GM18909 (cell line): ENCODE measurements around the gene LAYN.

ENCODE experiments used
- ATAC-seq: cut with Tn5 transposase; IDR thresholded peaks from one replicate; pipeline ENCODE4 v1.9.1; 2021; ENCODE audit warnings: mild to moderate bottlenecking; ENCODE audit not compliant: unreplicated experiment, poor library complexity

The LAYN gene

GRCh38 chr11:111560800-111561199, 20.3 kb downstream of the LAYN start:
- no peak for ATAC-seq

GRCh38 chr11:111561306-111561705, 20.8 kb downstream of the LAYN start:
- no peak for ATAC-seq

- ATAC-seq, result no peak
These were observed 21.3 kb downstream of the LAYN start for GRCh38 chr11:111561791-111562325.

- ATAC-seq, result no peak
These were observed 22.3 kb downstream of the LAYN start for GRCh38 chr11:111562692-111563389.

GRCh38 chr11:111565114-111565720, 24.7 kb downstream of the LAYN start:
- no peak for ATAC-seq

GRCh38 chr11:111566324-111566723, 25.8 kb downstream of the LAYN start:
- no peak for ATAC-seq

GRCh38 chr11:111569476-111569875, 29.0 kb downstream of the LAYN start:
- ATAC-seq, result no peak

- ATAC-seq, result no peak
These were observed 30.3 kb downstream of the LAYN start for GRCh38 chr11:111570796-111571195.

GRCh38 chr11:111571829-111572501, 31.4 kb downstream of the LAYN start:
- no peak for ATAC-seq

GRCh38 chr11:111572581-111572980, 32.1 kb downstream of the LAYN start:
- no peak for ATAC-seq

GRCh38 chr11:111573821-111574249, 33.3 kb downstream of the LAYN start:
- no peak for ATAC-seq

GRCh38 chr11:111574373-111575225, 34.1 kb downstream of the LAYN start:
- ATAC-seq, result no peak

- no peak for ATAC-seq
These were observed 35.2 kb downstream of the LAYN start for GRCh38 chr11:111575740-111576139.

- no peak for ATAC-seq
These were observed 37.3 kb downstream of the LAYN start for GRCh38 chr11:111577821-111578220.

- ATAC-seq, result no peak
These were observed 40.8 kb downstream of the LAYN start for GRCh38 chr11:111581341-111581740.

GRCh38 chr11:111582163-111582562, 41.6 kb downstream of the LAYN start:
- no peak for ATAC-seq

- no peak for ATAC-seq
These were observed 42.4 kb downstream of the LAYN start for GRCh38 chr11:111582881-111583280.

GRCh38 chr11:111585371-111585770, 44.9 kb downstream of the LAYN start:
- no peak for ATAC-seq

GRCh38 chr11:111586388-111586831, 45.9 kb downstream of the LAYN start:
- ATAC-seq, result no peak

- no peak for ATAC-seq
These were observed 48.6 kb downstream of the LAYN start for GRCh38 chr11:111589114-111589513.
